ENCODE measurements around the gene CORT.

DNA sequence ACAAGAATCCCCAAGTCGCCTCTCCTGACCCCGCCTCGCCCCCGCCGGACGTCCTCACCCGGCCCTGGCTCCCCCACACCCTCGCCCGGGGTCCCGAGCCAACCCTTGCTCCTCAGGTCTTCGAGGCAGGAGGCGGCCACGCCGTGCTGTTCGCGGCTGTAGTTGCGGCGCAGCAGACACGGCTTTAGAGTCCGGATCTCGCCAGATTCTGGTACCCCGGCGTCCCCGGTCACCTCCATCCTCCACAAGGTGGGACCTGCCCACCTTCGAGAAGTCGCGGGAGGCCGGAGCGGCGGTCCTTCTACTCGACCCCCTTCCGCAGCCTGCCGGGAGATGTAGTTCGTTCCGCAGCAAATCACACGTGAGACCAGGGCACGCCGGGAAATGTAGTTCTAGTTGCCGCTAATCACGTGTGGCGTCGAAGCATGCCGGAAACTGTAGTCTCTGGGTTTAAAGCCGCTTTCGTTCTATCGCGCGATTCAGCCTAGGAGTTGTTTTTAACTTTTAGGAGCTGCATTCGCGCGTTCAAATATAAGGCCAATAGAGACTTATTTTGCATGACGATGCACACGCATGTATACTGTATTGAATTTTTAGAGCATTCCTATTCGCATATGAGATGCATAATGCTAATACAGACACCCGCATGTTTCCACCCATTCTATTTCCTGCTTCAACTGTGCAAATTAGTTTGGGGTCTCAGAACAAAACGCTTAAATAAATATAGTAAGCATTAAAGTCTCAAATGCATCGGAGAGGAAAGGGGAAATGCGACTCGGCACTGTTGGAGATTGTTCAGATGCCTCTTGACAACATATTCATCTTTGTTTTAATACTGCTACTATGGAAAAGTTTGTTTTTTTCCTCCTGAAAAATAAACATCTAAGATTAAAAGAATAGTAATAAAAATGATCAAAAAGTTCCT is 22.7 kb downstream of the CORT start, which contains the start of gene DFFA:
- TF ChIP-seq, protein P1, sequence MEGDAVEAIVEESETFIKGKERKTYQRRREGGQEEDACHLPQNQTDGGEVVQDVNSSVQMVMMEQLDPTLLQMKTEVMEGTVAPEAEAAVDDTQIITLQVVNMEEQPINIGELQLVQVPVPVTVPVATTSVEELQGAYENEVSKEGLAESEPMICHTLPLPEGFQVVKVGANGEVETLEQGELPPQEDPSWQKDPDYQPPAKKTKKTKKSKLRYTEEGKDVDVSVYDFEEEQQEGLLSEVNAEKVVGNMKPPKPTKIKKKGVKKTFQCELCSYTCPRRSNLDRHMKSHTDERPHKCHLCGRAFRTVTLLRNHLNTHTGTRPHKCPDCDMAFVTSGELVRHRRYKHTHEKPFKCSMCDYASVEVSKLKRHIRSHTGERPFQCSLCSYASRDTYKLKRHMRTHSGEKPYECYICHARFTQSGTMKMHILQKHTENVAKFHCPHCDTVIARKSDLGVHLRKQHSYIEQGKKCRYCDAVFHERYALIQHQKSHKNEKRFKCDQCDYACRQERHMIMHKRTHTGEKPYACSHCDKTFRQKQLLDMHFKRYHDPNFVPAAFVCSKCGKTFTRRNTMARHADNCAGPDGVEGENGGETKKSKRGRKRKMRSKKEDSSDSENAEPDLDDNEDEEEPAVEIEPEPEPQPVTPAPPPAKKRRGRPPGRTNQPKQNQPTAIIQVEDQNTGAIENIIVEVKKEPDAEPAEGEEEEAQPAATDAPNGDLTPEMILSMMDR (IDR thresholded peaks at IDR 0.05), result no peak
- peak in 2 of 3 donors; percentile 48 to 52 for TF ChIP-seq POLR2A (IDR thresholded peaks at IDR 0.05)
